ENCODE results near the gene IQSEC3. TPM values are rescaled to one million over a fixed set of nuclear protein-coding genes. Genes with fewer than 3 reads are reported as not detected.
A peak's percentile ranks its signal among the peaks of the same experiment; 100 is the strongest.

The IQSEC3 gene
- polyA plus RNA-seq, 3 donors = 8.0 to 15.3 (median 10.4) TPM

DNA sequence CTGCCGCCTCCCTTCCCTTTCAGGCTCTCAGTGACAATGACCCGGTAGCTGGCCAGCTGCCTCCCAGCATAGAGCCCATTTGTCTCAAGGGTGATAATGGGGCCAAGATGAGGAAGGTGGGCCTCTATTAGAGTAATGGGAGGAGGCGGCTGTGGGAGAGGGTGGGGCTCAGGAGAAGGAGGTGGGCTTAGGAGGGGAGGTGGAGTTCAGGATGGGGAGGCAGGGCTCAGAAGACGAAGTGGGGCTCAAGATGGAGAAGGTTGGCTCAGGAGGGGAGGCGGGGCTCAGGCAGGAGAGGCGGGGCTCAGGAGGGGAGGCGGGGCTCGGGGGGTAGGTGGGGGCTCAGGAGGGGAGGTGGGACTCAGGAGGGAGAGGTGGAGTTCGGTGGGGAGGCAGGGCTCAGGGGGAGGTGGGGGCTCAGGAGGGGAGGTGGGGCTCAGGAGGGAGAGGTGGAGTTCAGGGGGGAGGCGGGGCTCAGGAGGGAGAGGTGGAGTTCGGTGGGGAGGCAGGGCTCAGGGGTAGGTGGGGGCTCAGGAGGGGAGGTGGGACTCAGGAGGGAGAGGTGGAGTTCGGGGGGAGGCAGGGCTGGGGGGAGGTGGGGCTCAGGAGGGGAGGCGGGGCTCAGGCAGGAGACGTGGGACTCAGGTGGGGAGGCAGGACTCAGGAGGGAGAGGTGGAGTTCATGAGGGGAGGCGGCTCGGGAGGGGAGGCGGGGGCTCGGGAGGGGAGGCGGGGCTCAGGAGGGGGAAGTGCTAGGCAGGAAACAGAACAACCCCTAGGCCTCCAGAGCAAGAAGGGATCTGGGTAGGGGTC, 36.8 kb downstream of the IQSEC3 start:
- no peak for DNase-seq (ENCODE audit: extremely low read depth in 1 of 11, low read depth in 9 of 11, low spot score in 4 of 11)

DNA sequence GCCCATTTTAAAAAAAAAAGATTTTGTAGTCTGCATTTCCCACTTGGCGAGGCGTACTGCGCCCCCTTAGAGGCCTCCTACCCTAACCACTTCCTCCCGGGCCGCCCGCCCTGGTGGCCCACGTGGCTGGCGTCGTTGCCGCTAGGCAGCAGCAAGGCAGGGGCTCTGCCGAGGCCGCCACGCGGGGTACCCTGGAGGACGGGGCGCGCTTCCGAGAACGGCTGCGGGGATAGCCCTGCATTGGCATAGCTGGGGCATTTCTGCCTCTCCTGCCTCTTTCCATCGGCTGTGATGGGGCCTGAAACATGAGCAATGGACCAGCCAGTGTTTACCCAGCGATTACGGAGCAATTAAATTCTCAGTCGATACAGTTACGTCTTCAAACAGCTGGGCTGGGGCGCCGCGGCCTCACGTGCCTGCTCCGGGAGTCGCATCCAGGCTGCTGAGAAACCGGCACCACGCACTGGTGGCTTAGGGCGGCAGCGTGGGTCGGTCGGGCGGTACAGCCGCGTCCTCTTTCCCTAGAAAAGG, 38.0 kb downstream of the IQSEC3 start:
- peak in 5 of 11 donors; percentile 24 to 60 (median 46) for DNase-seq (ENCODE audit: extremely low read depth in 1 of 11, low read depth in 9 of 11, low spot score in 4 of 11)

DNA sequence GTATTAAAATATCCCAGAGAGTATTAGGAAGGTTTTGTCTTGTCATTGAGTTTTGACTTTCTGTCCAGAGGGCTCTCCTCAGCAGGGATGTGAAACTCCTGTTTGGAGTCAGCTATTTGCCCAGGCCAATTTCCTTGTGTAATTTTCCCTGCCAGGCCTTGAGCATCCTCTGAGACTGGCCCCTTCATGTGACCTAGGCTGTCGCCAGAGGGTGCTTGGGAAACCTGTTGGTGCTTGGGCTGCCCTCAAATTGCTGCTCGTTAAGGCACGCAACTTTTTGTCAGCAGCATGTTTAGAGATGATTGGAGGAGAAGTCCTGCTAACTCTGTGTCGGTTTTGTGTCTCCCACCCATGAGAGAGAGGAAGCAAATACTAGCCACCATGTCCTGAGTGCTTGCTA, 39.1 kb downstream of the IQSEC3 start:
- DNase-seq (ENCODE audit: extremely low read depth in 1 of 11, low read depth in 9 of 11, low spot score in 4 of 11) = no peak

DNA sequence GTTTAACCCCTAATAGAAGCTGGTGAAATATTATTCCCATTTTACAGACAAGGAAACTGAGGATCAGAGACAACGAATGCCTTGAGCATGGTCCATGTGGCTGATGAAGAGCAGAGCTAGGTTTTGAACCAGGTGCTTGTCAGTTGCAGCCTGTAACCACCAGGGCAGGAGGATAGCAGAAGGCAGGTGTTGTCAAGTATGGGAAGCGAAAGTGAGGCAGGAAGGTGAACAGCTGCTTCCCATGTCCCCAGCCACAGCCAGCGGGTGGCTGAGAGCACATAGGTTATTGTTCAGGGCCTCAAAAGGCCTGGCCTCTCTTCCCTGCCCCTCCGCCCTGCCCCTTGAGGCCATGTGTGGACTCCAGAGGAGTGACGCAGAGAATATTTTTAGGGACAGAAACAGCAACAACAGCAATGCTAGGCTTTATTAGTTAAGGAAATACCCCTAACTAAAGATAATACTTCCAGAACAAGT, 39.6 kb downstream of the IQSEC3 start:
- DNase-seq (ENCODE audit: extremely low read depth in 1 of 11, low read depth in 9 of 11, low spot score in 4 of 11) = no peak

DNA sequence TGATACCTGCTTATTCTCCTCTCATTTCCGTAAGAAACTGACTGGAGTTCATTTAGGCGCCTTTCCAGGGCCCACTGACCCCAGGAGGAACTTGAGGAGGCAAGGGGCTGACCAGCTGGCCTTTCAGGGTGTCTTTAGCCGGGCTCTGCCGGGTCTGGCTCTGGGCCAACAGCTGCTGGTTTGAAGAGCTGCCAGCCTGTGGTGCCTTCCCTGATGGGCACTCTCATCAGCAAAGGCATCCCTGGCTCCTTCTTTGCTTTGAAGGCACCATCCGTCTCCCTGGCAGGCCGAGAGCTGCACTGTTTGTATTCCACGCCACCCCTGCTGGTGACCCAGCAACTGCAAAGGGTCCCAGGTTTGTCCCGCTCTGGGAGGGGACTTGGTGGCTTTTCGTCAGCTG, 42.0 kb downstream of the IQSEC3 start:
- no peak for DNase-seq (ENCODE audit: extremely low read depth in 1 of 11, low read depth in 9 of 11, low spot score in 4 of 11)

DNA sequence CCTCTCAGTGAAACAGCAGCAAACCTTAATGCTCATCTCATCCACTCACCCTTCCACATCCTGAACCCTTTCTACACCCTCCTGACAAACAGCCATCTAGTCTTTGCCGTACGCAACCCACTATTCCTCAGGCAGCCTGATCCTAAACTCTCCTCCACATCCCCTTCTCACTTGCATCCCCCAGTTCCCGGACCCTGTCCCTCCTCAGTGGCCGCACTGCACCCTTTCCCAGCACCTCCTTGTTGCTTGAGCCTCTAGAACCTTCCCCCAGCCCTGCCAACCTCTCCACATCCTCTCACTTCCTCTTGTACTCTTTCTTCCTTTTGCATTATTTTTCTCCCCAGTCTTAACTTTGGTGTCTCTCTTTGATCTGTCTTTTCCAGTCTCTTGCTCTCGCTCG, 42.9 kb downstream of the IQSEC3 start:
- DNase-seq (ENCODE audit: extremely low read depth in 1 of 11, low read depth in 9 of 11, low spot score in 4 of 11) = no peak

DNA sequence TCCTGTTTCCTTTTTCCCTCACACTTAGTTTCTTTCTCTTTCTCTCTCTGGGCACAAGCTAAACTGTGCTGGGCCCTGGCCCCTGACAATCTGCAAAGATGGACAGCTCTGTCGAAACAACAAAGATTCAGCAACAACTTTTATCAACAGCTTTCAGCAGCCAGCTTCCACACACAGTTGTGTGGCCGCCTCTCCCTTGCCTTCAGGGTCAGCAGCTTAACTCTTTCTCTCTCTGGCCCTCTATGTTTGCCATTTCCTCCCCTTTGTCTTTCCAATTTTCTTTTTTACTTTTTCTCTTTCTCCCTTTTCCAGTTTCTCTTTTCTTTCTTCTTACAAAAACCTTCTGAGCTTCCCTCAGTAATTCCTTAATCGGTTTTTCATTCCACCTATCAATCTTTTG, 43.3 kb downstream of the IQSEC3 start:
- DNase-seq (ENCODE audit: extremely low read depth in 1 of 11, low read depth in 9 of 11, low spot score in 4 of 11) = no peak

DNA sequence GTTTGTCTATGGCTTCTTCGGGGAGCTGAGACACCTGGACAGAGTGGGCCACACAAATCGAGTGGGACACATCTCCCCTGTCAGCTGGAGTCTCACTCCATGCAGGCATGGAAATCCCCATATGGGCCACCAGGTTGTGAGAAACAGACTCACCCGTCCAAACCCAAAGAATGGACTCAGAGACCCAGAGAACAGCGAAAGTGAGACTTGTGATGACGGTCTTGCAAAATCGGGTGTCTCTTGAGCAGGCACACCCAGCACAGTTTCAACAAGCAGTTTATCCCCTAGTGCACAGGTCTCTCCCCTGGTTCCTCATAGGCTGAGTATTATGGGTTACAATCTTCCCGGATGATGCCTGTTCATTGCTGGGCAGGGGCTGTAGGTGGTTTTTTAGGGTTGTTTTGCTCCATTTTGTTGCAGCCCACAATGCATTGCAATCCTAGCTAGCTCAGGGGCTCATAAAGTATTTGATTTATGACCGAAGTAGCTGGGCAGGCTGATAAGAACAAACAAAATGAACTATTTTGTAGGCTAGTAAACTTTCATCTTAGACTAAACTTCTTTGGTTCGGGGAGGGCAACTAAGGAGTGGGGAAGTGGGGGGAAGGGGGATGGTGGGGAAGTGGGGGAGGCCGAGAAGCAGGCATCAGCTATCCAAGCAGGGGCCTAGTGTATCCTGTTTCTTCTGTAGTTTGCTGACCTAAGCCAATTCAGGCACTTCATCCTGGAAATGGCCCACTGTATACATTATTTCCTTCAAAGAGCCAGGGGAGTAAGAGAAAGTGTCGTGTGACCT, 45.3 kb downstream of the IQSEC3 start:
- peak in 3 of 11 donors; percentile 25 to 40 (median 37) for DNase-seq (ENCODE audit: extremely low read depth in 1 of 11, low read depth in 9 of 11, low spot score in 4 of 11)

DNA sequence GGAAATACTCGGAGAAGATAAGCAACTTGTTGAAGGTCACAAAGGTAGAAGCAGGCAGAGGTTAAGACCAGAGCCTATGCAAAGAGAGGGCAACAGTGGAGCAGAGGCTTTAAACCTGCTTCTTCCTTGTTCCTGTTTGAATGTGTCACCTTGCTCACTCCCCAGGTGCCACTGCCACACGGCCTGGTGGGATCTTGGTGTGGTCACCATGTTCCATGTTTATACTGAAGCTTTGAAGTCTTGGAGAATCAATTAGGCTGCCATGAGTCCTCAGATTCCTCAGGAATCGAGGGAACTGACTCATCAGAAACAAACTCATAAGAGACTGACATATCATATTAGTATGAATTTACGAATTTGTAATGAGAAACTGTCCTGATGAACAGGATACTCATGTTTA, 46.8 kb downstream of the IQSEC3 start:
- no peak for DNase-seq (ENCODE audit: extremely low read depth in 1 of 11, low read depth in 9 of 11, low spot score in 4 of 11)

DNA sequence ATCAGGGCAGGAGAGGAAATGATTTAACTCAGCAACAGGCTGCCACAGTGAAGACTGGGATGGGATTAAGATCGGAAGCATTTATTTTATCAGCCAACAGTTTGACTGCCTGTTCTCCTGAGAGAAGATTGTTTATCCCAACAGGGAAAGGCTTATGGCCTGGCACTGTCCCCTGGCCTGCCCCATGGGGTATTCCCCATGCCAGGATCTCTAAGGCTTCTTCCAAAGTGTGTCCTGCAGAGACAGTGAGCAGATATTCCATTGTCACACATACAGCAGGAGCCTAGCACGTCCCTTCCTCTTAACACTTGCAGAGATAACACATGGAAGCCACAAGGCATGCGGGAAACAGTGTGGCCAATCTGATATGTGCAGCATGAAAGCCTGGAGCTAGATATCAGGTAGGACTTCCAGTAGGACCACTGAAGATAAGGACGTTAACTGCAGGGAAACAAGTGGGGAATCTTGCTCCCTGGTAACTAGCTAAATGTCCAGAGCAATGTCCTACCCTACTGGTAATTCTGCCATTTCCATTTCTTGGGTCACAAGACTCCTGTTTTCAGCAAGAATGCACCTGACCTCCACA, 48.2 kb downstream of the IQSEC3 start:
- no peak for DNase-seq (ENCODE audit: extremely low read depth in 1 of 11, low read depth in 9 of 11, low spot score in 4 of 11)

DNA sequence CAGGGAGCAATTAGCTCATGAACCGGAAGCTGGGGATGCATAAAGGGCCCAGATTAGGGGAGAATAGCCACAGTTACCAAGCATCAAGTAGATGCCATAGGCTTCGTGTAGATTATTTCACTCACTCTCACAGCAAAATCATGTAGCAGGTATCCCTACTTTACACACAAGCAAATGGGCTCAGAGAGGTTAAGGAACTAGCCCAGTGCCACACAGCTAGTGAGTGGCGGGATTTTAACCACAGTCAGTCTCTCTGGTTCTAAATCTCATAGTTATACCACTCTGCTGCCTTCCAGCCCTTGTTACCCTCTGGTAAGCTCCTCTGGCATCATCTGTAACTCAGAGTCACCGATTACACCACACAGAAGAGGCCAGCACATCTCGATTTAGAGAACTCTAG, 49.0 kb downstream of the IQSEC3 start:
- DNase-seq (ENCODE audit: extremely low read depth in 1 of 11, low read depth in 9 of 11, low spot score in 4 of 11) = no peak

DNA sequence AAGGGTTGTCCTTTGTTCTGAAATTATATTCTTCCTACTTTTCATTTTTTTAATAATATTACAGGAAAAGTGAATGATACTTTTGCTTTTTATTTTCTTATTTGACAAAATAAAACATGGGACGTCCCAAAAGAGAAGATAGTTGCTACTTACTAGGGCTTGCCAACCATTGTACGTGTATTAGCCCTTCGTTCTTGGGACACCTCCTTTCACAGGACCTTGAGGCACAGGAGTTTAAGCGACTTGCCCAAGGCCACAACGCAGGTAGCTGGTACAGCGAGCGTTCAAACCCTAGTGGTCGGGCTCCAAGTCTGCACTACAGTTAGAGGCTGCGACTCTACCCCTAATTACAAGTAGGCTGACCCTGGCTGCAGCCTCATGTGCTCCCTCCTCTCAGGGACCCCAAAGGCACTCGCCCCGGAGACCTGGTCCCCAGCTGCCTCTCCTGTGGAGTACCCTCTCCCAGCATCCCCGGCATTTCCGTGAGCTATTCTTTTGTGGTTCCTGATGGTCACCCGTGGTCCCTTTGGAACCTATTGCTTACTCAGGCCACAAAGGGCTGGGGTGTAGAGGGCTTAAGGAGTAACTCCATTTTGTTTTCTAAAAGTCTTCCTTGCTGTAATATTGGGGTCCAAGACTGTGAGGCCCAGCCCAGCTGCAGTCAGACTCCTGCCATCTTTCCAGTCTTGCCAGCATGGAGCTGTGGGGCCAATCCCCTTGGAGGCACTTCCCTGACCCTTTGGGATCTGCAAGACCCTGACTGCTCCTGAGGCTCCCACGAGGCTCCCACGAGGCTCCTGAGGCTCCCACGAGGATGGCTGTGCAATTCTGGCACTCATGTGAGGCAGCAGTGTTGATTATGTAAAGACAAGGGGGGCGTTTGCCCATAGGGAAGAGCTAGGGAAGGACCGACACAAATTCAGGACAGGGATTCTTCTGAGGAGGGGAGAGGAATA, 49.7 kb downstream of the IQSEC3 start:
- DNase-seq (ENCODE audit: extremely low read depth in 1 of 11, low read depth in 9 of 11, low spot score in 4 of 11) = no peak

DNA sequence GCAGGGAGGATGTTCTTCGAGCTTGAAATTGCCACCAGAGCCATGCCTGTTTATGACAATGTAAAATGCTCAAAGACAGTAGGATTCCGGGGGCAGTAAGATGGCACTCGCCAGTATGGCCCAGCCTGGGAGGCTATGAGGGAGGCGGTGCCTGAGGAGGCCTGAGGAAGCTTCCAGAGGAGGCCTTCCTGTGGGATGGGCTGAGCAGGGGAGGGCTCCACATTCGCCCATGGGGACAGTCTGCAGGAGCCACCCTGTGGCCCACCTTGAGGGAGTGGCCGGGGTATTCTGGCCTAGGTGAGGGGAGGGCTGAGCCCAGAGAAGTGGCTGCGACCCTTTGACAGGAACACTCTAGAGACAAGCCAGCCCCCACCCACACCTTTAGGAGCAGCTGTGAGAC, 50.7 kb downstream of the IQSEC3 start:
- no peak for DNase-seq (ENCODE audit: extremely low read depth in 1 of 11, low read depth in 9 of 11, low spot score in 4 of 11)

DNA sequence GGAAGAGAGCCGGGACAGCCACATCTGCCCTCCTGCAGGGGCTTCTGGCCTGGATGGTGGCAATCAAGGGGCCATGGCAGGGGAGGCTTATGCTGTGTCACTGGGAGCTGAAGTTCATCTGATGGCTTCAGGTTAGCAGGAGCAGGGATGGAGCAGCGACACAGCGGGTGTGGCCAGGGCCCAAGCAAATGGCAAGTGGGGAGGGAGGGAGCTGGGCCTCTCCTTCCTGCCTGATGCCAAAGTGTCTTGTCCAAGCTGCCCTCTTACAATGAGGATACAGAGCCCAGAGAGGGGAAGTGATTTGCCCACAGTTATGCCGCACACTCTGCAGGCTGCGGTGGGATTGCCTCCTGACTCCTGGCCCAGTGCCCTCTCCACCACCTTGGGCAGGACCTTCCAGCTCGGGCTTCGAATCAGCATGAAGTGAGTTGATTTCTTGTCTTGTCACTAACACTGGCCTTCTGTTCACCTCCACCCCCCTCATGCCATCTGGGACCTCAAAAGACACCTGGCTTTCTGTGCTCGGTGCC, 51.3 kb downstream of the IQSEC3 start:
- DNase-seq (ENCODE audit: extremely low read depth in 1 of 11, low read depth in 9 of 11, low spot score in 4 of 11) = no peak

DNA sequence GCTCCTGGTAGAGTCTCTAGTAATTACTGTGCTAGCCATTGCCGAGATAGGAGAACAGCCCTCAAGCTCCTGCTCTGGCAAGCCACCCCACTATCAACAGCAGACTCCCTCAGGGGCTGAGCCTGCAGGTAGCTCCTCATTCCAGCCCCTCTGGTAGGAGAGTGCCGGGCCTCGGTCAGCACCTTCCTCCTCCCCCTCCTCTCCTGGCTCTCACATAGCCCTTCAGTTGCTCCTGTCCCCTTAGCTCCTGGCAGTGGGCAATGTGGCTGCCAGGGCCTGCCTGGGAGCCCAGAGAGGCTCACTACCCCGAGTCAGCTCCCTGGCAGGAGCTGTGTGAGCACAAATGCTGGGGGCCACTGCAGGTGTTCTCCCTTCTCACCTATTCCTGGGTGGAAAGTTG, 52.0 kb downstream of the IQSEC3 start:
- DNase-seq (ENCODE audit: extremely low read depth in 1 of 11, low read depth in 9 of 11, low spot score in 4 of 11) = no peak

DNA sequence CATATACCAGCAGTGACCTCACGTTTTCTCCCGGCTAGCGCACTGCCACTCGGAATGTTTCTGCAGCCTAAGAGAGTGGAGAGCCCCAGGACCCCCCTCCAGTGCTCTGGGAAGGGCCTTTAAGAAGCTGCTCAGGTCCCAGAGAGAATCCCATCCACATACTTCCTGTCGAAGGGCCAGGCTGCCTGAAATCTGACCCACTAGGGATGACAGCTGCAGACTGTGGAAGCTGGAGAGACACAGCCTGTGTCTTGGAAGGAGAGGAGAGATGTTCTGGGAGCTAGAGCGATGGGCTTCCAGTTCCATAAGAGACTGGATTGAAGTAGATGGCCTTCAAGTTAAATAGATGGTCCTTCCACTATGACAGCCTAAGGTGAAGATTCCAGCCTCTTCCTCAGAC, 54.4 kb downstream of the IQSEC3 start:
- DNase-seq (ENCODE audit: extremely low read depth in 1 of 11, low read depth in 9 of 11, low spot score in 4 of 11) = no peak

DNA sequence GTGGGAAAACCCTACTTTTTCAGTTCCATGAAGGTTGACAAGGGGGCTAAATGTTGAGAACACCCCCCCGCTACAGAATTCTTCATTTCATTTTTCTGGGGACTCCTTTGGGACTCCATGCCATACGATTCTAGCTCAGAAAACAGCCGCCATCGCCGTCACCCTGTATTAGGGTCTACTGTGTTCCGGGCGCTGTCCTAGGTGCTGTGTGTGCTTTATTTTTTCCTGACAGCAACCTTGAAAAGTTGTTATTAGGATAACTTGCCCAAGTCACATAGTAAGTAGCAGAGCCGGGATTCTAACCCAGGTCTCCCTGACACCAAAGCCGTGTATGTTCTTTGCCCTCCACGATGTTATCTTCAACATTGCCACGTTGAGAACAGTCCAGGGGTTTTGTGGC, 55.1 kb downstream of the IQSEC3 start:
- DNase-seq (ENCODE audit: extremely low read depth in 1 of 11, low read depth in 9 of 11, low spot score in 4 of 11) = no peak

DNA sequence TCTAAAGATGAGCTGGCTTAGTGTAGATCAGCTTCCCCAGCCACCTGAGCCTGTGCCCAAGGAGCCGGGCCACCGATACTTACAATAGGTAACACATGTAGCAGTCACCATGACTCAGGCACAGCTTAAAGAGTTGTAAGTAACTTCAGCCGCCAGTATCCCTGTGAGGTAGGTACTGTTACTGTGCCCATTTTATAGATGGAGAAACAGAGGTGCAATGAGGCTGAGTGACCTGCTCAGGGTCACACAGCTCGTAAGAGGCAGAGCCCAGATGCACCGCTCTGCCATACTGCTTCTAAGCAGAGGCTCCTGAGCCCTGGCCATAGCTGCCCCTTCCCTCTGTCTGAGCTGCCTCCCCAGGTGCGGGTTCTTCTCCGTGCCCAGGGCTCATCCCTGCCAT, 58.5 kb downstream of the IQSEC3 start:
- DNase-seq (ENCODE audit: extremely low read depth in 1 of 11, low read depth in 9 of 11, low spot score in 4 of 11) = no peak

All from renal cortex interstitium (tissue), 11 donors.